Measurements from ENCODE around the gene LAMC1.

DNA sequence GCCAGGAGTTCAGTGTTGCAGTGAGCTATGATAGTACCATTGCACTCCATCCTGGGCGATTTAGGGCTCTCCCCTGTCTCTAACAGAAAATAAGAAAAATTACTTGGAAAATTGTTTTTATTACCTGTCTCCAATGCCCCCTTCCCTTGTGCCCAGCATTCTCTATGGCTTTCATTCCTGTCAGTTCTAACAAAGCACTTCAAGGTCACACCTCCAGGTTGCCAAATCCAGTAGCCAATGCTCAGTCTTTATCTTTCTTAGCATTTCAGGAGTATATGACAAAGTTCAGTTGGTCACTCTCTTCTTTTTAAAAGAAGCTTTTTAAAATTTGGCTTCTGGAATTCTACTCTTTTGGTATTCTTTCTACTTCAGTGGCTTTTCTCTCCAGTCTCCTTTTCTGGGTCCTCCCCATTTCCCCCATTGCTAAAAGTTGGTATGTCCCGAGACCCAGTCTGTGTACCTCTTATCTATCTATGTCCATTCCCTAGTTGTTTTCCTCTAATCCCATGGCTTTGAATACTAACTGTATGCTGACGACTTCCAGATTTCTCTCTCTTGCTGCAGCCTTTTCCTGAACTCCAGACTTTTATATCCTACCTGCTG, 69.9 kb downstream of the LAMC1 start:
- TF ChIP-seq, protein P1, sequence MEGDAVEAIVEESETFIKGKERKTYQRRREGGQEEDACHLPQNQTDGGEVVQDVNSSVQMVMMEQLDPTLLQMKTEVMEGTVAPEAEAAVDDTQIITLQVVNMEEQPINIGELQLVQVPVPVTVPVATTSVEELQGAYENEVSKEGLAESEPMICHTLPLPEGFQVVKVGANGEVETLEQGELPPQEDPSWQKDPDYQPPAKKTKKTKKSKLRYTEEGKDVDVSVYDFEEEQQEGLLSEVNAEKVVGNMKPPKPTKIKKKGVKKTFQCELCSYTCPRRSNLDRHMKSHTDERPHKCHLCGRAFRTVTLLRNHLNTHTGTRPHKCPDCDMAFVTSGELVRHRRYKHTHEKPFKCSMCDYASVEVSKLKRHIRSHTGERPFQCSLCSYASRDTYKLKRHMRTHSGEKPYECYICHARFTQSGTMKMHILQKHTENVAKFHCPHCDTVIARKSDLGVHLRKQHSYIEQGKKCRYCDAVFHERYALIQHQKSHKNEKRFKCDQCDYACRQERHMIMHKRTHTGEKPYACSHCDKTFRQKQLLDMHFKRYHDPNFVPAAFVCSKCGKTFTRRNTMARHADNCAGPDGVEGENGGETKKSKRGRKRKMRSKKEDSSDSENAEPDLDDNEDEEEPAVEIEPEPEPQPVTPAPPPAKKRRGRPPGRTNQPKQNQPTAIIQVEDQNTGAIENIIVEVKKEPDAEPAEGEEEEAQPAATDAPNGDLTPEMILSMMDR (IDR thresholded peaks at IDR 0.05) = no peak
- no peak for TF ChIP-seq POLR2AphosphoS5 (IDR thresholded peaks at IDR 0.05; ENCODE audit: low read depth, low read length)
- TF ChIP-seq, protein P2, sequence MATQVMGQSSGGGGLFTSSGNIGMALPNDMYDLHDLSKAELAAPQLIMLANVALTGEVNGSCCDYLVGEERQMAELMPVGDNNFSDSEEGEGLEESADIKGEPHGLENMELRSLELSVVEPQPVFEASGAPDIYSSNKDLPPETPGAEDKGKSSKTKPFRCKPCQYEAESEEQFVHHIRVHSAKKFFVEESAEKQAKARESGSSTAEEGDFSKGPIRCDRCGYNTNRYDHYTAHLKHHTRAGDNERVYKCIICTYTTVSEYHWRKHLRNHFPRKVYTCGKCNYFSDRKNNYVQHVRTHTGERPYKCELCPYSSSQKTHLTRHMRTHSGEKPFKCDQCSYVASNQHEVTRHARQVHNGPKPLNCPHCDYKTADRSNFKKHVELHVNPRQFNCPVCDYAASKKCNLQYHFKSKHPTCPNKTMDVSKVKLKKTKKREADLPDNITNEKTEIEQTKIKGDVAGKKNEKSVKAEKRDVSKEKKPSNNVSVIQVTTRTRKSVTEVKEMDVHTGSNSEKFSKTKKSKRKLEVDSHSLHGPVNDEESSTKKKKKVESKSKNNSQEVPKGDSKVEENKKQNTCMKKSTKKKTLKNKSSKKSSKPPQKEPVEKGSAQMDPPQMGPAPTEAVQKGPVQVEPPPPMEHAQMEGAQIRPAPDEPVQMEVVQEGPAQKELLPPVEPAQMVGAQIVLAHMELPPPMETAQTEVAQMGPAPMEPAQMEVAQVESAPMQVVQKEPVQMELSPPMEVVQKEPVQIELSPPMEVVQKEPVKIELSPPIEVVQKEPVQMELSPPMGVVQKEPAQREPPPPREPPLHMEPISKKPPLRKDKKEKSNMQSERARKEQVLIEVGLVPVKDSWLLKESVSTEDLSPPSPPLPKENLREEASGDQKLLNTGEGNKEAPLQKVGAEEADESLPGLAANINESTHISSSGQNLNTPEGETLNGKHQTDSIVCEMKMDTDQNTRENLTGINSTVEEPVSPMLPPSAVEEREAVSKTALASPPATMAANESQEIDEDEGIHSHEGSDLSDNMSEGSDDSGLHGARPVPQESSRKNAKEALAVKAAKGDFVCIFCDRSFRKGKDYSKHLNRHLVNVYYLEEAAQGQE (IDR thresholded peaks at IDR 0.05; ENCODE audit: insufficient read depth in 1 of 2, low read depth in 2 of 2, low read length in 1 of 2) = no peak

Measured in Panc1 (cell line).